LNCAP (cell line): Measurements from ENCODE around the gene LCN12.

Experiments used
- TF ChIP-seq, protein P1 (sequence below): fragments of 450-650 bp; IDR thresholded peaks from 2 replicates; pipeline ENCODE4 v1.5.1; 2017; ENCODE audit warnings: mild to moderate bottlenecking

Gene LCN12

DNA sequence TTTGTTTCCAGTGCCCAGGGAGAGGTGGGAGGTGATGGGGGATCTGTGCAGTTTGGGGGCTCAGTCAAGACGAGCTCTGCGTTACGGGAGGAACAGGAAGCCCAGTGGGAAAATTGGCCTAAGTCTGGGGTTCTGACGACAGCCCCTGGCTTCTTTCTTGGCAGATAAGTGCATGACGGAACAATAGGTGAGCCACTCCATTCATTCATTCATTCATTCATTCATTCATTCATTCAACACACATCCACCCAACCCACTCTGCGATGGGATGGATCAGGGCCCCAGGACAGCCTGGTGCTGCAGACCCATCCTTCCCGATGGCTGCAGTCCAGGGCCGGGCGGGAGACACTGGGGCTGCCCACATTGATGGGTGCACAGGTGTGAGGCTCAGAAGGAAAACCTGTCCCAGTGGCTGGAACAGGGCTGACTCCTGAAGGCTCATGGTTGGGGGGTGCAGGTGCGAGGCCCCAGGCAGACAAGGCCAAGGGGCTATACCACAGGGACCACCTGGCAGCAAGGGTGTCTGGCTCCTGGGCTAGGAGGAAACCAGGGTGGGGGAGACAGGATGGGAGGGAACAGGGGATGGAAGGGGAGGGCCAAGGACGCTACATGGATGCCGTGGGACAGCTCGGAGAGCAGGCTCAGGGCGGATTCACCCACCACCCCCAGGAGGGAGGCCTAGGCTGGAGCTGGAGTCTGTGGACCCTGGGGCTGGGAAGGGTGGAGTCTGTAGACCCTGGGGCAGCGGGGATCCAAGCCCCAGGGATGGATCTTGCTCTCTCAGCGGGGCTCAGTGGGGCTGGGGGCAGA is 28.8 kb downstream of the LCN12 start:
- TF ChIP-seq, protein P1, sequence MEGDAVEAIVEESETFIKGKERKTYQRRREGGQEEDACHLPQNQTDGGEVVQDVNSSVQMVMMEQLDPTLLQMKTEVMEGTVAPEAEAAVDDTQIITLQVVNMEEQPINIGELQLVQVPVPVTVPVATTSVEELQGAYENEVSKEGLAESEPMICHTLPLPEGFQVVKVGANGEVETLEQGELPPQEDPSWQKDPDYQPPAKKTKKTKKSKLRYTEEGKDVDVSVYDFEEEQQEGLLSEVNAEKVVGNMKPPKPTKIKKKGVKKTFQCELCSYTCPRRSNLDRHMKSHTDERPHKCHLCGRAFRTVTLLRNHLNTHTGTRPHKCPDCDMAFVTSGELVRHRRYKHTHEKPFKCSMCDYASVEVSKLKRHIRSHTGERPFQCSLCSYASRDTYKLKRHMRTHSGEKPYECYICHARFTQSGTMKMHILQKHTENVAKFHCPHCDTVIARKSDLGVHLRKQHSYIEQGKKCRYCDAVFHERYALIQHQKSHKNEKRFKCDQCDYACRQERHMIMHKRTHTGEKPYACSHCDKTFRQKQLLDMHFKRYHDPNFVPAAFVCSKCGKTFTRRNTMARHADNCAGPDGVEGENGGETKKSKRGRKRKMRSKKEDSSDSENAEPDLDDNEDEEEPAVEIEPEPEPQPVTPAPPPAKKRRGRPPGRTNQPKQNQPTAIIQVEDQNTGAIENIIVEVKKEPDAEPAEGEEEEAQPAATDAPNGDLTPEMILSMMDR, result no peak

DNA sequence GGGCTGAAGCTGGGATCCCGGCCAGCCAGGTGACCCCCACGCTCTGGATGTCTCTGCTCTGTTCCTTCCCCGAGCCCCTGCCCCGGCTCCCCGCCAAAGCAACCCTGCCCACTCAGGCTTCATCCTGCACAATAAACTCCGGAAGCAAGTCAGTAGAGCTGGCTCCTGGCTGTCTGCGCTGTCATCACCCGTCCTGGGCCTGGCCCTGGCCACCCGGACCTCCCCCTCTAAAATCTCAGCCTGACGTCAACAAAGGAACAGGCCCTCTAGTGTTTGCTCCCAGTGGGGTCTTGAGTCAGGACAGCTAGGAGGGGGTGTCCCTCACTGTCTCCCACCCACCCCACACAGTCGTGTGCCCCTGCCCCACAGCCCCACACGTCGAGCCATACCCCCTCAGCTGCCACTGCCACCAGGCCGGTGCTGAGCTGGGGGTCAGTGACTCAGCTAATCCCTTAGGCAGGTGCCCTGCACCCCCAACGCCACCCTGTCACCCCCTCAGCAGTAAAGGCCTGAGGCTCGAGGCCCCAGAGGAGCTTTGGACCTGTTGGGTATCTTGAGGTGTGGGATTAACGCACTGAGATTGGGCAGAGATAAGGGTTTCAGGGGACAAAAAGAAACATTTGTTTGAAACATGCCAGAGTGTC is 29.6 kb downstream of the LCN12 start:
- TF ChIP-seq, protein P1, result no peak

- TF ChIP-seq, protein P1, result no peak
These were observed 30.4 kb downstream of the LCN12 start, which contains the start of gene LCNL1 for GRCh38 chr9:136982232-136983051. TSS of gene LCNL1 (plus strand) at chr9:136982993. CDS start at chr9:136983587, 594 bp downstream.

DNA sequence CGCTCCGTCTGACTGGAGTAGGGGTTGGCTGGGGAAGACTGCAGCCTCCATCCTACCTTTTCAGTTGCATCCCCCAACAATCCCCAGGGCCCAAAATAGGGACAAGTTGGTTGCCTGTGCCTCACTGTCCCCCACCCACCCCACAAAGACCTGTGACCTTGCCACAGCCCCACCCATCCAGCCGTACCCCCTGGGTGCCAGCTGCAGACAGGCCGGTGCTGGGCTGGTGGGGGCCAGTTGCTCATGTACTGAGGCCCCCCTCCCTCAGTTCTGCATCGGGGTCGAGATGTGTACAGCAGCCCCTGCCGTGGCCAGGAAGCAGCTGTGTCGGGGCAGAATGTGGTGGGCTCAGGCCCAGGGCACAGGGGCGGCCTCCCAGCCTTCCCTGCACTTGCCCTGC is 31.1 kb downstream of the LCN12 start:
- TF ChIP-seq, protein P1, result no peak

GRCh38 chr9:136983656-136984314 is 31.7 kb downstream of the LCN12 start:
- TF ChIP-seq, protein P1, result no peak

DNA sequence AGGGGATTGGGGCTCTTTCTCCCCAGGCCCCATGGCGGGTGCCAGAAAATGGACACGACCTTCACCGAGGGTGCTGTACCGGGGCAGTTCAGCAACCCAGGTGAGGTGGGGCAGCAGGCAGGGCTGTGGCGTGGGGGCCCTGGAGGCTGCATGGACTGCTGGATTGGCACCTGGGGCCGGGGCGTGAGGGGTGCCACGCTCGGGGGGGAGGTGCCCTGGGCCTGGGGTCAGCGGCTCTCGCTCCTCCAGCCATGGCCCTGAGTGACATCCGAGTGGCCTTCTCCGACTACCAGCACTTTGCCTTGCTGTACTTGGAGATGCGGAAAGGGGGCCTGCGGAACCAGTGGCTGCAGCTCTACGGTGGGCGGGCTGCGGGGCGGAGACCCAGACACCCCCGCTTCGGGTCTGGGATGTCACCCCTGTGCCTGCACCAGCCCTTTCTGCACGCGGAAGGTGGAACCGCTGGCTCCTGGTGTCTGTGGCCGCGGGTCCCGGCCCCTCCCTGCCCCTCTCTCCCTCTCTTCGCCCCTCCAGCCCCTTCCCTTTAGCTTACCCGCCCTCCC is 32.5 kb downstream of the LCN12 start:
- TF ChIP-seq, protein P1, result no peak
